ENCODE data around the gene DIP2A.
"Not testable (repeated sequence)": the region's sequence is repeated elsewhere in the genome, so short reads cannot be mapped to it uniquely, and the experiment has no call there.

Gene DIP2A

GRCh38 chr21:46562964-46563607, 104.4 kb downstream of the DIP2A start:
- TF ChIP-seq POLR2AphosphoS5 (IDR thresholded peaks at IDR 0.05; ENCODE audit: low read depth, low read length) (no peak), POLR2A (IDR thresholded peaks at IDR 0.05; ENCODE audit: low read depth, low read length) (no peak), TAF1 (IDR thresholded peaks at IDR 0.05; ENCODE audit: borderline replicate concordance, low read depth, low read length) (no peak)
- DNase-seq (ENCODE audit: insufficient read length) (no peak), FAIRE-seq (no peak)

DNA sequence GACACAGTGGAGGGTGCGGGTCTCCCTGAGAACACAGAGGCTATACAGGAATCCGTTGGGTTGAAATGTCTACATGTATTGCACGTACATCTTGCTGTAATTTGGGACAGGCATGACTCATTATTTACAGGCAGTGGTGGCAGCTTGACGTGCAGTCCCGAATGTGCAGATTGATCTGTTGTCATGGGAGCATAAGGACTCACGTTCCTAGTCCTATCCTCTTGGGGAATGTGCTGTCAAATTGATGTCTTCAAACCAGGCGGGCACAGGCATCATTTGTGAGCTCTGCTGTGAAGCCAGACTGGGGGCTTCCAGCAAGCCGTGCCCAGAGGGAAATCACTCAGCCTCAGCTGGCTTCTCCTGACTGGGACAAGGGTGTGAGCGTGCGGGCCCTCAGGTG, 105.7 kb downstream of the DIP2A start:
- no peak for DNase-seq (ENCODE audit: insufficient read length)
- no peak for FAIRE-seq
- TF ChIP-seq TAF1 (IDR thresholded peaks at IDR 0.05; ENCODE audit: borderline replicate concordance, low read depth, low read length): no peak
- TF ChIP-seq POLR2A (IDR thresholded peaks at IDR 0.05; ENCODE audit: low read depth, low read length): no peak
- no peak for TF ChIP-seq POLR2AphosphoS5 (IDR thresholded peaks at IDR 0.05; ENCODE audit: low read depth, low read length)

GRCh38 chr21:46567348-46567747, 108.7 kb downstream of the DIP2A start:
- FAIRE-seq: no peak
- TF ChIP-seq TAF1 (IDR thresholded peaks at IDR 0.05; ENCODE audit: borderline replicate concordance, low read depth, low read length) (no peak), POLR2A (IDR thresholded peaks at IDR 0.05; ENCODE audit: low read depth, low read length) (no peak), POLR2AphosphoS5 (IDR thresholded peaks at IDR 0.05; ENCODE audit: low read depth, low read length) (no peak)
- DNase-seq (ENCODE audit: insufficient read length): no peak

- FAIRE-seq (no peak), DNase-seq (ENCODE audit: insufficient read length) (no peak)
- TF ChIP-seq POLR2AphosphoS5 (IDR thresholded peaks at IDR 0.05; ENCODE audit: low read depth, low read length) (no peak), TAF1 (IDR thresholded peaks at IDR 0.05; ENCODE audit: borderline replicate concordance, low read depth, low read length) (no peak), POLR2A (IDR thresholded peaks at IDR 0.05; ENCODE audit: low read depth, low read length) (no peak)
Measured at GRCh38 chr21:46568562-46568961, 109.9 kb downstream of the DIP2A start.

- no peak for FAIRE-seq
- no peak for DNase-seq (ENCODE audit: insufficient read length)
- no peak for TF ChIP-seq POLR2A (IDR thresholded peaks at IDR 0.05; ENCODE audit: low read depth, low read length)
Measured at GRCh38 chr21:46569081-46569480, 110.4 kb downstream of the DIP2A start.

- FAIRE-seq (no peak), DNase-seq (ENCODE audit: insufficient read length) (no peak)
- no peak for TF ChIP-seq POLR2AphosphoS5 (IDR thresholded peaks at IDR 0.05; ENCODE audit: low read depth, low read length)
- TF ChIP-seq TAF1 (IDR thresholded peaks at IDR 0.05; ENCODE audit: borderline replicate concordance, low read depth, low read length): no peak
- TF ChIP-seq POLR2A (IDR thresholded peaks at IDR 0.05; ENCODE audit: low read depth, low read length): no peak
Measured at GRCh38 chr21:46570119-46570518, 111.4 kb downstream of the DIP2A start.

- TF ChIP-seq POLR2A (IDR thresholded peaks at IDR 0.05; ENCODE audit: low read depth, low read length): no peak
- no peak for TF ChIP-seq POLR2AphosphoS5 (IDR thresholded peaks at IDR 0.05; ENCODE audit: low read depth, low read length)
- no peak for TF ChIP-seq TAF1 (IDR thresholded peaks at IDR 0.05; ENCODE audit: borderline replicate concordance, low read depth, low read length)
- FAIRE-seq (no peak), DNase-seq (ENCODE audit: insufficient read length) (no peak)
Measured at GRCh38 chr21:46570631-46571030, 111.9 kb downstream of the DIP2A start.

DNA sequence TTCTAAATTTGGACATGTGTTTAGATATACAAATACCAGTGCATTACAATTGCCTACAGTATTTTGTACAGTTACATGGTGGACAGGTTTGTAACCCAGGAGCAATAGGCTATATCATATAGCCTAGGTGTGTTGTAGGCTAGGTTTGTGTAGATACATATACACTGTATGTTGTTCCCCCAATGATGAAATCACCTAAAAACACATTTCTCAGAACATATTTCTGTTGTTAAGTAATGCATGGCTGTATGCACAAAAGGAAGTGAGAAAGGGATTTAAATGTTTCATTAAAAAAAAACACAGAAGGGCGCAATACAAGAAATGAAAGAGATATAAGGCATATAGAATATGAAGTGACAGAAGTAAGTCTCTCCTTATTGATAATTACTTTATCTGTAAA, 114.2 kb downstream of the DIP2A start:
- DNase-seq (ENCODE audit: insufficient read length) (no peak), FAIRE-seq (no peak)
- TF ChIP-seq TAF1 (IDR thresholded peaks at IDR 0.05; ENCODE audit: borderline replicate concordance, low read depth, low read length) (no peak), POLR2AphosphoS5 (IDR thresholded peaks at IDR 0.05; ENCODE audit: low read depth, low read length) (no peak), POLR2A (IDR thresholded peaks at IDR 0.05; ENCODE audit: low read depth, low read length) (no peak)

DNA sequence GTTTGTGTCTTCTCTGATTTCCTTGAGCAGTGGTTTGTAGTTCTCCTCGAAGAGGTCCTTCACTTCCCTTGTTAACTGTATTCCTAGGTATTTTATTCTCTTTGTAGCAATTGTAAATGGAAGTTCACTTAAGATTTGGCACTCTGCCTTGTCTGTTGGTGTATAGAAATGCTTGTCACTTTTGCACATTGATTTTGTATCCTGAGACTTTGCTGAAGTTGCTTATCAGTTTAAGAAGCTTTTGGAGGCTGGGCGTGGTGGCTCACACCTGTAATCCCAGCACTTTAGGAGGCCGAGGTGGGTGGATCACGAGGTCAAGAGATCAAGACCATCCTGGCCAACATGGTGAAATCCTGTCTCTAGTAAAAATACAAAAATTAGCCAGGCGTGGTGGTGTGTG, 119.1 kb downstream of the DIP2A start:
- not testable (repeated sequence) for FAIRE-seq; DNase-seq (ENCODE audit: insufficient read length)

DNA sequence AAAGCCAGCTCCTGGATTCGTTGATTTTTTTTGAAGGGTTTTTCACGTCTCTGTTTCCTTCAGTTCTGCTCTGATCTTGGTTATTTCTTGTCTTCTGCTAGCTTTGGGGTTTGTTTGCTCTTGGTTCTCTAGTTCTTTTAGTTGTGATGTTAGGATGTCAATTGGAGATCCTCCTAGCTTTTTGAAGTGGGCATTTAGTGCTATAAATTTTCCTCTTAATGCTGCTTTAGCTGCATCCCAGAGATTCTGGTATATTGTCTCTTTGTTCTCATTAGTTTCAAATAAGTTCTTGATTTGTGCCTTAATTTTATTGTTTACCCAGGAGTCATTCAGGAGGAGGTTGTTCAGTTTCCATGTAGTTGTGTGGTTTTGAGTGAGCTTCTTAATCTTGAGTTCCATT, 120.7 kb downstream of the DIP2A start:
- not testable (repeated sequence) for FAIRE-seq; DNase-seq (ENCODE audit: insufficient read length)

DNA sequence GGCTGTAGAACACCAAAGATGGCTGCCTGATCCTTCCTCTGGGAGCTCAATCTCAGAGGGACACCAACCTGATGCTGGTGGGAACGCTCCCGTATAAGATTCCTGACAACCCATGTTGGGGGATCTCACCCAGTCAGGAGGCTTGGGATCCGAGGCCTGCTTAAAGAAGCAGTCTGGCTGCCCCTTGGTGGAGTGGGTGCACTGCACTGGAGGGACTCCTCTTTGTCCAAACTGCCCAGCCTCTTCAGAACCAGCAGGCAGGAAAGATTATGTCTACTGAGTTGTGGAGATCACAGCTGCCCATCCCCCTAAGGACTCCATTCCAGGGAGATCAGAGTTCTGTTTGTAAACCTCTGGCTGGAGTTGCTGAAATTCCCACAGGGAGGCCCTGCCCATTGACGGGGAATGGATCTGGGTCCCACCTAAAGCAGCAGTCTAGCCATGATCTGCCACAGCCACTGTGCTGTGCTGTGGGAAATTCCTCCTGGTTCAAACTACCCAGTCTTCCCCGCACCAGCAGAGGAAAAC, 123.2 kb downstream of the DIP2A start:
- no peak for FAIRE-seq
- TF ChIP-seq TAF1 (IDR thresholded peaks at IDR 0.05; ENCODE audit: borderline replicate concordance, low read depth, low read length) (no peak), POLR2A (IDR thresholded peaks at IDR 0.05; ENCODE audit: low read depth, low read length) (no peak), POLR2AphosphoS5 (IDR thresholded peaks at IDR 0.05; ENCODE audit: low read depth, low read length) (no peak)
- DNase-seq (ENCODE audit: insufficient read length): no peak

- FAIRE-seq (no peak), DNase-seq (ENCODE audit: insufficient read length) (no peak)
- TF ChIP-seq TAF1 (IDR thresholded peaks at IDR 0.05; ENCODE audit: borderline replicate concordance, low read depth, low read length) (no peak), POLR2AphosphoS5 (IDR thresholded peaks at IDR 0.05; ENCODE audit: low read depth, low read length) (no peak), POLR2A (IDR thresholded peaks at IDR 0.05; ENCODE audit: low read depth, low read length) (no peak)
Measured at GRCh38 chr21:46585191-46585953, 126.7 kb downstream of the DIP2A start.

Measured in GM12892 (cell line).